GM12878 (cell line): ENCODE measurements around the gene FICD. TPM values are rescaled to one million over a fixed set of nuclear protein-coding genes. Genes with fewer than 3 reads are reported as not detected.

ENCODE experiments used
- ATAC-seq: fragments of 200-7000 bp; cut with Tn5 transposase; 3 replicates; pipeline ENCODE4 v1.9.1; 2020; ENCODE audit warnings: mild to moderate bottlenecking, moderate library complexity
- BruUV-seq: library from RNA; stranded (reverse); fragments of 400-500 nt; replicated peaks from 2 replicates; lab custom pipeline; 2021; lab: Mats Ljungman, UMichigan
- CTCF ChIA-PET: fragments of 300-600 bp; sonication (Branson Sonifier 250); formaldehyde crosslinking; extraction: SDS; loops from one replicate; lab custom pipeline; 2021; ENCODE audit warnings: inconsistent platforms; lab: Yijun Ruan, JAX
- POLR2A ChIA-PET: fragments of 350-600 bp; formaldehyde crosslinking; extraction: SDS; loops from one replicate; lab custom pipeline; 2021; ENCODE audit warnings: inconsistent platforms; lab: Charles Lee
- RAD21 ChIA-PET: fragments of 300-600 bp; sonication (Branson Sonifier 250); formaldehyde crosslinking; loops from one replicate; lab custom pipeline; 2023; ENCODE audit warnings: antibody characterized with exemption; ENCODE audit not compliant: unreplicated experiment; lab: Charles Lee
- SMC1A ChIA-PET: fragments of 300-600 bp; sonication (Branson Sonifier 250); formaldehyde crosslinking; loops from one replicate; lab custom pipeline; 2023; ENCODE audit not compliant: unreplicated experiment, uncharacterized antibody; lab: Charles Lee
- DNase-seq: peaks from one replicate; pipeline ENCODE4 v3.0.0-alpha.2; 2011; ENCODE audit warnings: low read depth, low spot score
- FAIRE-seq: peaks from 3 replicates; lab custom pipeline; 2011; peaks lifted over from hg19 to GRCh38; lab: Jason Lieb, UNC
- H2AFZ ChIP-seq: 2 replicates; pipeline ENCODE4 v1.6.0; 2011; ENCODE audit warnings: low read depth, low read length, control low read depth; ENCODE audit not compliant: control insufficient read depth
- H3K27ac ChIP-seq: 2 replicates; pipeline ENCODE4 v1.5.1; 2011; ENCODE audit warnings: control low read depth; ENCODE audit not compliant: control insufficient read depth, insufficient read depth
- H3K27me3 ChIP-seq, 2 experiments: replicated peaks in 1 of 2; 2 replicates each; pipeline versions ENCODE4 v1.6.0 to v1.6.1; 2011; ENCODE audit warnings: low read length in 1 of 2; ENCODE audit not compliant: control insufficient read depth in 2 of 2, insufficient read depth in 2 of 2
- H3K36me3 ChIP-seq, 2 experiments: 2 replicates each; pipeline ENCODE4 v1.5.1; 2011; ENCODE audit warnings: low read length in 1 of 2; ENCODE audit not compliant: control insufficient read depth in 2 of 2, insufficient read depth in 2 of 2
- H3K4me1 ChIP-seq: 2 replicates; pipeline ENCODE4 v1.6.1; 2011; ENCODE audit warnings: mild to moderate bottlenecking, low read length, moderate library complexity, mixed read lengths; ENCODE audit not compliant: control insufficient read depth, insufficient read depth
- H3K4me2 ChIP-seq: 2 replicates; pipeline ENCODE4 v1.6.0; 2011; ENCODE audit warnings: control low read depth; ENCODE audit not compliant: control insufficient read depth, insufficient read depth
- H3K4me3 ChIP-seq: fragments of 200-600 bp; sonication (generic); 2 replicates; pipeline ENCODE4 v1.5.1; 2016
- H3K79me2 ChIP-seq: 2 replicates; pipeline ENCODE4 v1.6.0; 2011; ENCODE audit warnings: low read length; ENCODE audit not compliant: control insufficient read depth, insufficient read depth
- H3K9ac ChIP-seq: 2 replicates; pipeline ENCODE4 v1.8.0; 2011; ENCODE audit warnings: low read length, control low read depth, mixed read lengths; ENCODE audit not compliant: control insufficient read depth, insufficient read depth
- H3K9me3 ChIP-seq: replicated peaks from 3 replicates; pipeline ENCODE4 v1.5.1; 2011; ENCODE audit warnings: mild to moderate bottlenecking, low read length; ENCODE audit not compliant: control insufficient read depth, insufficient read depth
- H4K20me1 ChIP-seq: 2 replicates; pipeline ENCODE4 v1.6.0; 2011; ENCODE audit not compliant: control insufficient read depth, insufficient read depth
- CBX3 ChIP-seq: fragments of 200-600 bp; sonication (generic); IDR thresholded peaks from 2 replicates; pipeline ENCODE4 v1.6.1; 2016; ENCODE audit warnings: low read depth, borderline replicate concordance
- KLF5 ChIP-seq: fragments of 450-650 bp; IDR thresholded peaks from 2 replicates; pipeline ENCODE4 v1.6.1; 2014; ENCODE audit warnings: mild to moderate bottlenecking; ENCODE audit not compliant: partially characterized antibody
- MEF2B ChIP-seq: fragments of 450-650 bp; IDR thresholded peaks from 2 replicates; pipeline ENCODE4 v1.6.1; 2018; ENCODE audit warnings: mild to moderate bottlenecking, moderate library complexity; ENCODE audit not compliant: partially characterized antibody, poor library complexity, severe bottlenecking
- MTA3 ChIP-seq: IDR thresholded peaks from 2 replicates; pipeline ENCODE4 v1.6.1; 2012; ENCODE audit warnings: low read length, inconsistent platforms, borderline replicate concordance
- MXI1 ChIP-seq: fragments of 150-350 bp; IDR thresholded peaks from 2 replicates; pipeline ENCODE4 v1.6.1; 2011; ENCODE audit warnings: low read depth, mild to moderate bottlenecking, inconsistent platforms, low read length, improper control_type of control experiment
- NFYB ChIP-seq: IDR thresholded peaks from 2 replicates; pipeline ENCODE4 v1.6.1; 2011; ENCODE audit warnings: low read depth, mild to moderate bottlenecking, low read length, improper control_type of control experiment, moderate library complexity; ENCODE audit not compliant: insufficient read depth
- NR2F1 ChIP-seq: fragments of 450-650 bp; conservative IDR thresholded peaks from 2 replicates; pipeline ENCODE4 v1.6.1; 2017; ENCODE audit warnings: mild to moderate bottlenecking
- RAD51 ChIP-seq: fragments of 450-650 bp; IDR thresholded peaks from 2 replicates; pipeline ENCODE4 v1.6.1; 2016; ENCODE audit warnings: moderate library complexity, mild to moderate bottlenecking, inconsistent platforms
- SMARCA5 ChIP-seq: fragments of 450-650 bp; IDR thresholded peaks from 2 replicates; pipeline ENCODE4 v1.6.1; 2017; ENCODE audit warnings: mild to moderate bottlenecking
- TBL1XR1 ChIP-seq: IDR thresholded peaks from 2 replicates; pipeline ENCODE4 v1.6.1; 2012; ENCODE audit warnings: low read depth, low read length, improper control_type of control experiment
- WGBS: methylation state at CpG from one replicate; pipeline ENCODE4 v1.1.6; 2016; ENCODE audit warnings: low lambda C conversion rate; ENCODE audit not compliant: insufficient replicate concordance, insufficient coverage; ENCODE audit errors: missing lambda C conversion rate; 5-methylcytosine and 5-hydroxymethylcytosine counted together
- in situ Hi-C: fragments of 300-500 bp; cut with MboI; formaldehyde crosslinking; loops from 9 replicates; pipeline ENCODE4 v1.14.3; 2018; ENCODE audit warnings: mixed read lengths
- intact Hi-C: fragments of 100-400 bp; cut with micrococcal nuclease; formaldehyde crosslinking; loops from one replicate; pipeline ENCODE4 v1.14.2; 2022; ENCODE audit not compliant: unreplicated experiment
- polyA plus RNA-seq, 11 experiments: library from polyadenylated mRNA; depleted of rRNA in 4 of 11; unstranded in 6 of 11; stranded (reverse) in 5 of 11; fragments of >200 nt; fragmentation: Nextera tagmentation in 4 of 11; fragmentation: Illumina TruSeq in 1 of 11; extraction: Ambion mirVana in 4 of 11; extraction: Trizol in 1 of 11; gene quantifications; 1 replicate in 1 of 11; 2 replicates in 10 of 11; pipeline versions ENCODE4 v1.2.1 to v1.2.3, GENCODE V29; 2011 to 2016; ENCODE audit warnings: inconsistent platforms in 2 of 11, missing spikeins in 2 of 11, low read depth in 1 of 11
- total RNA-seq, 4 experiments: library from RNA; depleted of rRNA in 3 of 4; stranded (reverse); fragments of >200 nt in 3 of 4; fragmentation: Illumina TruSeq in 1 of 4; extraction: Trizol in 1 of 4; gene quantifications; 2 replicates each; pipeline versions ENCODE4 v1.2.1 to v1.2.3, GENCODE V29; 2013 to 2021
- TF ChIP-seq, protein P1 (sequence below): fragments of 450-650 bp; IDR thresholded peaks from 2 replicates; pipeline ENCODE4 v1.6.1; 2018; ENCODE audit warnings: mild to moderate bottlenecking, low read depth, moderate library complexity; ENCODE audit not compliant: partially characterized antibody

Gene FICD
- total and polyA plus RNA-seq, 10 of the 15 experiments (the other 5 are each of a cell fraction or from before 2014, with no cell fraction given) = 1.1 to 9.4 (median 4.3) TPM

DNA sequence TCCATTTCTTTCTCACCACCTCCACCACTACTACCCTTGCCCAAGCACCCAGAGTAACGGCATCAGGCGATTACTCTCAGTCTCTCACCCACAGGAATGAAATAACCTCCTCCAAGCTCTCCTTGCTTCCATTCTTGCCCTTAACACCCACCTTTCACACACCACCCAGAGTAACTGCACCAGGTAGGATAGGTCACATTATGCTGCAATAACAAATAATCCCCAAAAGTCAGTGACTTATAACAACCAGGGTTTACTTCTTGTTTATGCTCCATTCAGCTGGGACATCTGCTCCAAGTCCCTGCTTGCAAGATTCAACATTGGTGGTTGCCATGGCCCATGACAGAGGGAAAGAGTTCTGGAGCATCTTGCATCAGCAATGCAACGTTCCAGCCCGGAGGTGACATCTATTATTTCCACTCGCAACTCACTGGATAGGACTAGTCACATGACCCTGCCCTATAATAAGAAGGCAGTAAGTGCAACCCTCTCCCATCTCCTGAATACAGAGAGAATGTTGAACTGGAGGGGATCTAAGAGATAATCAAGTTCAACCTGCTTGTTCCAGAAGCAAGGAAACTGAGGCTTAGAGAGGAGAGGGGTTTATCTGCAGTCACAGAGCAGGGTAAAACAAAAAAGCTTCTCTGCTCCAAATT, 41.5 kb upstream of the FICD start:
- Histone ChIP-seq H3K79me2 (no peaks in the 10 kb centered on the region), H3K36me3 (no peaks in the 10 kb centered on the region), H3K4me3 (no peak overlapping the region), H3K4me2 (no peak overlapping the region), H3K4me1 (no peaks in the 10 kb centered on the region), H3K9me3 (no peaks in the 10 kb centered on the region), H3K9ac (no peak overlapping the region), H2AFZ (no peak overlapping the region), H3K27me3 (no peaks in the 10 kb centered on the region), H3K27ac (no peak overlapping the region), H4K20me1 (no peaks in the 10 kb centered on the region)
- in situ Hi-C loops = no loop called here
- POLR2A ChIA-PET = no interaction called here
- FAIRE-seq (no peak), ATAC-seq (no peak), DNase-seq (no peak)
- CTCF ChIA-PET = no interaction called here
- SMC1A ChIA-PET = interaction anchor here (1.1 kb wide), 1 partner anchor 60 kb away, joined by 3 read pairs; no protein-coding TSS in a partner anchor
- intact Hi-C loops = no loop called here
- BruUV-seq = no TSS peak
- 42% methylated on average over 5 of the region's 5 CpGs for WGBS
- no peak for TF ChIP-seq MXI1
- TF ChIP-seq NFYB = peak; percentile 33; the same call in 1 of the 2 replicates
- RAD21 ChIA-PET = no interaction called here

DNA sequence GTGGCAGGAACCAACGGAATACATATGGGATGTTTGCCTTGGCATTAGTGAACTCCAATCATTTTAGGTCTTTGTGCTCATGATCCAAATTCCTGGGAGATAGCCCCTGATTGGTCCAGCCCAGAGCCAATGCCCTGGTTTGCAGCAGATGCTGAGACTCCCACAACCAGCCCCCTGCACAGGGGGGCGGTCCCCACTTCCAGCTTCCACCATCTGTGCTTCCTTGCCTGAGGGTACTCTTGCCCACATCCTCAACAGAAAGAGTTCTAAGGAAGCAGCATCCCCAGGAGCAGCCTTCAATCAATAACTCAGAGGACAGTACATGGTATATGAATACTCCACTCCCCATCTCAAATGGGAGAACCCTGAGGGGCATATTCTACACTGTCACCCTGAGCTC, 39.7 kb upstream of the FICD start:
- RAD21 ChIA-PET = no interaction called here
- Histone ChIP-seq H3K9me3 (no peaks in the 10 kb centered on the region), H3K4me1 (no peaks in the 10 kb centered on the region), H4K20me1 (no peaks in the 10 kb centered on the region), H3K9ac (no peak overlapping the region), H3K4me3 (no peak overlapping the region), H3K36me3 (no peaks in the 10 kb centered on the region), H3K27ac (no peak overlapping the region), H3K79me2 (no peaks in the 10 kb centered on the region), H3K27me3 (no peaks in the 10 kb centered on the region), H2AFZ (no peak overlapping the region), H3K4me2 (no peak overlapping the region)
- ATAC-seq (no peak), DNase-seq (no peak), FAIRE-seq (no peak)
- intact Hi-C loops = no loop called here
- in situ Hi-C loops = no loop called here
- CTCF ChIA-PET = no interaction called here
- 0% methylated on average over 2 of the region's 2 CpGs for WGBS
- POLR2A ChIA-PET = no interaction called here
- SMC1A ChIA-PET = interaction anchor here (0.8 kb wide), 1 partner anchor 19 kb away, joined by 3 read pairs; no protein-coding TSS in a partner anchor
- no TSS peak for BruUV-seq
- TF ChIP-seq KLF5 (no peak), RAD51 (no peak), NR2F1 (no peak), CBX3 (no peak), MTA3 (no peak), MEF2B (no peak), SMARCA5 (no peak), TBL1XR1 (no peak)
- TF ChIP-seq, protein P1, sequence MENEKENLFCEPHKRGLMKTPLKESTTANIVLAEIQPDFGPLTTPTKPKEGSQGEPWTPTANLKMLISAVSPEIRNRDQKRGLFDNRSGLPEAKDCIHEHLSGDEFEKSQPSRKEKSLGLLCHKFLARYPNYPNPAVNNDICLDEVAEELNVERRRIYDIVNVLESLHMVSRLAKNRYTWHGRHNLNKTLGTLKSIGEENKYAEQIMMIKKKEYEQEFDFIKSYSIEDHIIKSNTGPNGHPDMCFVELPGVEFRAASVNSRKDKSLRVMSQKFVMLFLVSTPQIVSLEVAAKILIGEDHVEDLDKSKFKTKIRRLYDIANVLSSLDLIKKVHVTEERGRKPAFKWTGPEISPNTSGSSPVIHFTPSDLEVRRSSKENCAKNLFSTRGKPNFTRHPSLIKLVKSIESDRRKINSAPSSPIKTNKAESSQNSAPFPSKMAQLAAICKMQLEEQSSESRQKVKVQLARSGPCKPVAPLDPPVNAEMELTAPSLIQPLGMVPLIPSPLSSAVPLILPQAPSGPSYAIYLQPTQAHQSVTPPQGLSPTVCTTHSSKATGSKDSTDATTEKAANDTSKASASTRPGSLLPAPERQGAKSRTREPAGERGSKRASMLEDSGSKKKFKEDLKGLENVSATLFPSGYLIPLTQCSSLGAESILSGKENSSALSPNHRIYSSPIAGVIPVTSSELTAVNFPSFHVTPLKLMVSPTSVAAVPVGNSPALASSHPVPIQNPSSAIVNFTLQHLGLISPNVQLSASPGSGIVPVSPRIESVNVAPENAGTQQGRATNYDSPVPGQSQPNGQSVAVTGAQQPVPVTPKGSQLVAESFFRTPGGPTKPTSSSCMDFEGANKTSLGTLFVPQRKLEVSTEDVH = no peak
- TF ChIP-seq, all 136 proteins: peak for 0
